Stimulated activated naive CD8-positive, alpha-beta T cell treated with anti-CD3 and anti-CD28 coated beads, Interleukin-15, amount 100 ng/mL, for 72 hours (primary cell): ENCODE data around the gene PAEP.
"Not testable (repeated sequence)": the region's sequence is repeated elsewhere in the genome, so short reads cannot be mapped to it uniquely, and the experiment has no call there.

Experiments
- ATAC-seq: fragments of 150-1000 bp; cut with Tn5 transposase; 2 replicates; pipeline ENCODE4 v1.10.0; 2021; ENCODE audit warnings: mild to moderate bottlenecking, moderate library complexity
- DNase-seq, 2 donors: peaks; one replicate each; pipeline ENCODE4 v3.0.0; 2021 to 2022
- H3K27ac Mint-ChIP-seq, 2 donors: one replicate each; pipeline ENCODE4 v1.8.0; 2022; ENCODE audit warnings: mild to moderate bottlenecking in 2 of 2, mixed read lengths in 2 of 2, moderate library complexity in 2 of 2
- H3K27me3 Mint-ChIP-seq: one replicate; pipeline ENCODE4 v1.8.0; 2022; ENCODE audit warnings: mixed read lengths
- H3K4me1 Mint-ChIP-seq: one replicate; pipeline ENCODE4 v1.8.0; 2022; ENCODE audit warnings: mild to moderate bottlenecking, mixed read lengths
- H3K4me3 Mint-ChIP-seq, 2 donors: one replicate each; pipeline ENCODE4 v1.8.0; 2022; ENCODE audit warnings: mild to moderate bottlenecking in 2 of 2, mixed read lengths in 2 of 2, moderate library complexity in 1 of 2
- H3K9me3 Mint-ChIP-seq, 2 donors: one replicate each; pipeline ENCODE4 v1.8.0; 2022; ENCODE audit warnings: mixed read lengths in 2 of 2

PAEP gene

DNA sequence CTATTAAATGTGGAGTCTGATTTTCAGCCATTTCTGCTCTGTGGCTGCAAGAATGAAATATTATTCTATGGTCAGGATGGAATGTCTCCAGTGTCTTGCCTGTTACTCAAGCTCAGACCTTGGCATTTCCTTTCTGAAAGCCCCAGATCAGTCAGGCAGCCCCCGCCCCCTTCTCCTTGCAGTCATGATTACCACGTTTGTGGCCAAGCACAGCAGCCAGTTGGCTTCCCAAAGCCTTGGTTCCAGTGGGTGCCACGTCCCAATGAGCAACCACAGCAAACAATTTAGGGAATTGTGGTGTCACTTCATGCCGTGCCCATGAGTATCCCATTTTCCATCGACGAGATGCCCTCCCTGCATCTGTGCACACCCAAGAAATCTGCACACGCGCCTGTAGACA lies 25.3 kb upstream of the PAEP start:
- H3K27me3 Mint-ChIP-seq, result peaks cover 62% of the 10 kb centered on the region
- no peaks in the 10 kb centered on the region for H3K4me1 Mint-ChIP-seq
- no peak for DNase-seq
- H3K9me3 Mint-ChIP-seq, result no peaks in the 10 kb centered on the region
- ATAC-seq, result no peak
- no peak overlapping the region for H3K4me3 Mint-ChIP-seq
- H3K27ac Mint-ChIP-seq, result no peak overlapping the region

DNA sequence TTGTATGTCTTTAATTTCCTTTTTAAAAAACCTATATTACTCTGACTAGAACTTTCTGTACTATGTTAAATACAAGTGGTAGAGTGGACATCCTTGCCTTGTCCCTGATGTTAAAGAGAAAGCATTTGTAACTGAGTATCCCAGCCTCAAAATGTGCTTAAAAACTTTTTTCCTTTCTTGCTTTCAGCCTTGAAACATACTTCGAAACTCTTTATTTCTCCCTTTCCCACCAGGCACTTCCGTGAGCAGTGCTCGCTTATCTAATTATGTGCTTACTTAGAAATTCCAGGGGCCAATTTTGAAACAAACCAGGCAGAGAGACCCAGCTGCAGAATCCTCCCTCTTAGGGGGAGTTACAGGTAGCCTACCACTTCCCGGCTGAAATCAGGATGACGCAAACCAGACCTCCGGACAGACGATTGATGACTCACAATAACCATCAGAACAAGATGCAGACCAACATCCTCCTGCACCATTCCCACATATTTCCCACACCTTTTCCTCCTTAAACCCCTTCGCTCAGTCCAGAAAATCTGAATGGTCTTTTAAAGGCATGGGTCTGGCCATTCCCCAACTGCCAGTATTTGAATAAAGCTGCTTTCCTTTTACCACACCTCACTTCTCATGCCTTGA lies 18.2 kb upstream of the PAEP start:
- peaks cover 24% of the 10 kb centered on the region for H3K27me3 Mint-ChIP-seq
- H3K9me3 Mint-ChIP-seq, DNase-seq, H3K27ac Mint-ChIP-seq, H3K4me1 Mint-ChIP-seq, ATAC-seq, H3K4me3 Mint-ChIP-seq: not testable (repeated sequence)

GRCh38 chr9:135544981-135545635 lies 16.4 kb upstream of the PAEP start:
- Mint-ChIP-seq H3K9me3 (no peaks in the 10 kb centered on the region), H3K27ac (no peak overlapping the region), H3K4me3 (no peak overlapping the region), H3K4me1 (no peaks in the 10 kb centered on the region), H3K27me3 (peaks cover 12% of the 10 kb centered on the region)
- DNase-seq, result no peak
- no peak for ATAC-seq

DNA sequence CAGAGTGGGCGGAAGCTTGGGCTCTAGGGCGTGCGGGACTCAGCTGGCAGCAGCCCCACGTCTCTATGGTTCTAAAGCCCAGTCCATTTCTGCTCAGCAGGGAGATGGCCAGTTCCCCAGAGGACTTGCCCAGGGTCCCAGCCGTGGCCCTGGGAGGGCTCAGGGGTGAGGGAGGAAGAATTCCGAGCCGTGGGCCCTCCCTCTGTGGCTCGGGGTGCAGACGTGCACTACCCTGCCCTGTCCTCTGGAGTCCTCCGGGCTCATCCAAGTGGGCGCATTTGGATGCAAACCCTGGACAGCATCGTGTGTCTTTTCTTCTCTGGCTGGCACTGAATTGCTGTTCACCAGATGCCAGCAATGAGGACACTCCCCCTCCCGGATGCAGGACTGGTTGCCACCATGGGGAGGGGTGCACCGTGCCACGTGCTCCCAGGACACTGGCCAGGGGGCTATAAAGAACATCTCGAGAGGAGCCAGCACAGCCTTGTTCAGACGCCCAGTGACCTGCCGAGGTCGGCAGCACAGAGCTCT lies 15.8 kb upstream of the PAEP start, which contains the start of gene OBP2A:
OBP2A (plus strand) TSS at position 481 of the 531 bp plus-strand sequence. CDS start 55 bp downstream, outside the sequence.
- H3K27me3 Mint-ChIP-seq, result peaks cover 11% of the 10 kb centered on the region

DNA sequence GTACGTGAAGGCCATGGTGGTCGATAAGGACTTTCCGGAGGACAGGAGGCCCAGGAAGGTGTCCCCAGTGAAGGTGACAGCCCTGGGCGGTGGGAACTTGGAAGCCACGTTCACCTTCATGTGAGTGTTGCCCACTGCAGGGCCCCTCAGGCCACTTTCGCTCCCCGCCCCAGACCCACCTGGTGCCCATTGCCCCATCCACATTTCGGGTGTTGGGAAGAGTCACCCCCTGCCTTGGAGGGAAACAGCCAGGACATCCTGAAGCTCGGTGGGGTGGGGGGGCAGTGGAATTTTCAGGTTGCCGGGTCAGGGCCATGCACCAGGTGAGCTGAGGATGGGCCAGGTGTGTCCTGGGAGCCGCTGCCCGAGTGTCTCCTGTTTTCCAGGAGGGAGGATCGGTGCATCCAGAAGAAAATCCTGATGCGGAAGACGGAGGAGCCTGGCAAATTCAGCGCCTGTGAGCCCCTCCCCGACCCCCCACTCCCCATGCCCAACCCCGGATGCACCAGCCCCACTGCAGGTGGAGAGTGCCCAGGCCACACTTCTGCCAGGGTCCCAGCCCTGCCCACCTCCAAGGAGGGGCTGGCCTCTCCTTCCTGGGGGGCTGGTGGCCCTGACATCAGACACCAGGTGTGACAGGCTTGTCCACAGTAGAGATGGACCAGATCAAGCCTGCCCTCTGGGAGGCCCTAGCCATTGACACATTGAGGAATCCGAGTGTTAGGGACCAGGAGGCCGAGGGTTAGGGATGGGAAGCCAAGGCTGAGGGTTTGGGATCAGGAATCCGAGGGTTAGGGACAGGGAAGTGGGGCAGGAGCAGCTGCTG lies 14.6 kb upstream of the PAEP start:
- not testable (repeated sequence) for H3K4me1 Mint-ChIP-seq, ATAC-seq, DNase-seq, H3K27ac Mint-ChIP-seq, H3K4me3 Mint-ChIP-seq, H3K9me3 Mint-ChIP-seq
- H3K27me3 Mint-ChIP-seq, result peaks cover 11% of the 10 kb centered on the region

More for the DNA sequence above, 15.8 kb upstream of the PAEP start, which contains the start of gene OBP2A:
- not testable (repeated sequence) for H3K27ac Mint-ChIP-seq, H3K4me1 Mint-ChIP-seq, ATAC-seq, DNase-seq, H3K9me3 Mint-ChIP-seq, H3K4me3 Mint-ChIP-seq

DNA sequence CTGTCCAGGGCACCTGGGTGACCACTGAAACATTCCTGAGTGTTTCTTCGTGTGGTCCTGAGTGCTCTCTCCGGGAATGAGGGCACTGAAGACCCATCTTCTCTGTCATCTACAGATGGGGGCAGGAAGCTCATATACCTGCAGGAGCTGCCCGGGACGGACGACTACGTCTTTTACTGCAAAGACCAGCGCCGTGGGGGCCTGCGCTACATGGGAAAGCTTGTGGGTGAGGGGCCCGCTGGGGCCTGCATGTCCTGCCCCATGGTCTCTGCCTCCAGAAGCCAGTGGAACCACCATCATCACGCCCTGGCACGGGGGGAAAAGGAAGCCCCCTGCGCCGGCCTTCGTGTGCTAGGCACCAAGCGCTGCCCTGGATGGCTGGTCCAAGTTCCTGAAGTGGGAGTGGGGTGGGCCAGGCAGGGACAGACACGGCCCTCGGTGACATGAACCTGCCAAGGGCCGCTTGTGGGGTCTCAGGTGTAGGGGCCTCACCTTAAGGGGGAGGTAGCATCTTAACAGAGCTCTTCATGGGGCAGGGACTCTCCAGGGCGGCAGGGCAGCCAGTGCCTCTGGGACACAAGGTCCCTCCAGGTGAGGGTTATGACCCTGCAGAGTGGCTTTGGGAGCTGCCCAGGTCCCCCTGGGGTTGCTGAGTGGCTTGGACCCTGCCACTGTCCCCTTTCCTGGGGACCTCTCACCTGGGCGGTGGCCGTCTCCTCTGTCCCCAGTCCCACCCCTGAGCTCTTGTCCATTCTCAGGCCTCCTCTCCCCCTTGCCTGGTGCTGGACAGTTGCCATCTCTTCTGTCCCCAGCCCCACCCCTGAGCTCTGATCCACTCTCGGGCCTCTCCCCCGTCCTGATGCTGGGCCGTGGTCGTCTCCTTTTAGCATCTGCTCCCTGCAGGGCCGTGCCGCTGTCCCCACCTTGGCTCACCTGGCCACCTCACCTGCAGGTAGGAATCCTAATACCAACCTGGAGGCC lies 13.5 kb upstream of the PAEP start:
- Mint-ChIP-seq H3K27me3 (peaks cover 10% of the 10 kb centered on the region), H3K4me1 (no peaks in the 10 kb centered on the region), H3K4me3 (no peak overlapping the region), H3K9me3 (no peaks in the 10 kb centered on the region), H3K27ac (no peak overlapping the region)
- DNase-seq (no peak), ATAC-seq (no peak)

DNA sequence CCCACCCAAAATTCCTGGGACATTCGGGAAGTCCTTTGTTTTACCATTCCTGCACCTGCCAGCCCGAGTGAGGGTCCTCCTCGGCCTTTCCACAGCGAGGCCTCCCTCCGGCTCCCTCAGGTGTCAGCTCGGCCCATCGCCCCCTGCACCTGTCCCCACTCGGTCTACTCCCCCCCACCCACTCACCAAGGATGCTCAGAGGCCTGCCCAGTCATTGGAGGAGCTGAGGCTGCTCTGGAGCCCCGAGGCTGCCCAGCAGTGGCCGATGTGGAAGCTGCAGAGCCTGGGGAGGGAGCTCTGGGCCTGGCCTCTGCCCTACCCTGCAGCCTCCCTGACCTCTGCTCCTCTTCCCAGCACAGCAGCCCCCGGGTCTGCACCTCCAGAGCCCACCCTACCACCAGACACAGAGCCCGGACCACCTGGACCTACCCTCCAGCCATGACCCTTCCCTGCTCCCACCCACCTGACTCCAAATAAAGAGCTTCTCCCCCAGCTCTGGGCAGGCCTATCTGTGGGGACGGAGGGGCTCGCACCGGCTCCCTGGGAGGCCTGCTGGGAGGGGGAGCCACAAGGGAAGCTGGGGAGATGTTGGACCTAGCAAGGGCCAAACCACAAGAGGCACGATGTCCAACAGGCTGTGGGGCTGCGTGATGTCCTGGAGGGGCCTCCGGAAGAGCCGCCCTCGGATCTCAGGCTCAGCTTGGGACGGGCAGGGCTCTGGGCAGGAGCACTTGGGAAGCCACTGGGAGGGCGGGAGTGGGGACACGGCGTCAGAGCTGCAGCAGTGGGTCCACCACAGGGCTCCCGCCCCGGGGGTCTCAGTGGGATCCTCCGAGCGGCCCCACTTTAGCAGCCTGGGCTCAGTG lies 11.8 kb upstream of the PAEP start:
- H3K4me1 Mint-ChIP-seq, H3K27me3 Mint-ChIP-seq, DNase-seq, H3K9me3 Mint-ChIP-seq, ATAC-seq, H3K4me3 Mint-ChIP-seq, H3K27ac Mint-ChIP-seq: not testable (repeated sequence)

DNA sequence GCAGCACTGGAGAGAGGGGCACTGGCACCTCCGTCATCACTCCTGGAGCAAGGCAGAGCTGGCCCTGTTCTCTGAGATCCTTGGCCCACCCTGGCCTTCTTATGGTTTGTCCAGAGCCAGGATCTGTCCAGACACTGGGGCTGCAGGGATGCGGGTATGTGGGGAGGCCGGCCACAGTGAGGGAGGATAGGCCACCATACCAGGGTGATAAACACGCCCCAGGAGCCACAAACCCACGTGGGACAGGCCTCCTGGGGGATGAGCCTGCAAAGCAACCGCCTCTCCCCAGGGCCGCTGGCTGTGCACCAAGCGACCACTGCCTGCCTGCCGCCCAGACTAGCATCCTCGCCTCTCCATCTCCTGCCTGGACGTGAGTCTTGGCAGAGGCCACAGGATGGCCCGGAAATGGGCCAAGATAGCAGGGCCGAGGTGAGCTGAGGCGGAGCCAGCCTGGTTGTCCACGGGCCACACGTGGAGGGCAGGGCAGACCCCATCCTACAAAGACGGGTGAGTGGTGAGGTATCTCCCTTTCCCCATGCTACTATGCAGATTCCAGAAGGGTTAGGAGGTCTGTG lies 11.1 kb upstream of the PAEP start:
- Mint-ChIP-seq H3K9me3 (no peaks in the 10 kb centered on the region), H3K27me3 (no peaks in the 10 kb centered on the region), H3K4me3 (no peak overlapping the region), H3K4me1 (no peaks in the 10 kb centered on the region), H3K27ac (no peak overlapping the region)
- ATAC-seq, result no peak
- DNase-seq, result no peak

DNA sequence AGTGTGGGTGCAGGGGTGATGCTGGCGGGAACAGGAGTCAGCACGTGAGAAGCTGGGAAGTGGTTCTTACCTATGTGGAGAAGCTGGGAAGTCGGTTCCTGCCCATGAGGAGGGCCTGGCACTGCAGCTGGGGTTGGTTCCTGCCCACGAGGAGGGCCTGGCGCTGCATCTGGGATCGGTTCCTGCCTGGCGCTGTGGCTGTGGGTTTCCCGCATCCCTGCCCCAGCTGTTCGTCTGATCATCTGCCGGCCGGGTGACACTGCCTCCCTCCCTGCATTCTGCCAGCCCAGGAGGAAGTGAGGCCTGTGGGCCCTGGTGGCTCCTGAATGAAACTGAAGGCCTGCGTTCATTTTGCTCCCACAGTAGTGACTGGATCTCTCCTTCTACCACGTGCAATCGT lies 10.5 kb upstream of the PAEP start:
- no peak overlapping the region for H3K27ac Mint-ChIP-seq
- H3K27me3 Mint-ChIP-seq, result no peaks in the 10 kb centered on the region
- no peaks in the 10 kb centered on the region for H3K4me1 Mint-ChIP-seq
- DNase-seq (no peak), ATAC-seq (no peak)
- no peaks in the 10 kb centered on the region for H3K9me3 Mint-ChIP-seq
- H3K4me3 Mint-ChIP-seq, result no peak overlapping the region

DNA sequence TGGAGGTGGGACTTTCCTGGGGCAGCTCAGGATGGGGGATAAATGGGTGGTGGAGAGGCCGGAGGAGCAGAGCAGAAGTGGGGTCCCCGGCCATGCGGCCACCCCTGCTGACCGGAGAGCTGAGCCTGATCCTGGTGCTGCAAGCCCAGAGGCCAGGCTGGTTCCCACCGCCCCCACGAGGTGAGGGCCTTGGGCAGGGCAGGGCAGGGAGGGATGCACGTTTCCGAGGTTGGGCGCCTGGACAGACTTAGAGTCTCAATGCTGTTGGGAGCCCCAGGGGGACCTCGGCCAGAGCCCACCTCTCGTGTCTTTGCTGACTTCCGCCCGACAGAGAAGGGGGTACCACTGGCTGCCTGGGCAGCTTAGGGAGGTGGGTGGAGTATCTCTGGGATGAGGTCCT lies 10.1 kb upstream of the PAEP start:
- H3K4me3 Mint-ChIP-seq, result no peak overlapping the region
- ATAC-seq, result no peak
- H3K27me3 Mint-ChIP-seq, result no peaks in the 10 kb centered on the region
- DNase-seq, result no peak
- no peaks in the 10 kb centered on the region for H3K9me3 Mint-ChIP-seq
- no peak overlapping the region for H3K27ac Mint-ChIP-seq
- H3K4me1 Mint-ChIP-seq, result no peaks in the 10 kb centered on the region

- ATAC-seq, result no peak
Measured at GRCh38 chr9:135552021-135552697, 9.4 kb upstream of the PAEP start.

DNA sequence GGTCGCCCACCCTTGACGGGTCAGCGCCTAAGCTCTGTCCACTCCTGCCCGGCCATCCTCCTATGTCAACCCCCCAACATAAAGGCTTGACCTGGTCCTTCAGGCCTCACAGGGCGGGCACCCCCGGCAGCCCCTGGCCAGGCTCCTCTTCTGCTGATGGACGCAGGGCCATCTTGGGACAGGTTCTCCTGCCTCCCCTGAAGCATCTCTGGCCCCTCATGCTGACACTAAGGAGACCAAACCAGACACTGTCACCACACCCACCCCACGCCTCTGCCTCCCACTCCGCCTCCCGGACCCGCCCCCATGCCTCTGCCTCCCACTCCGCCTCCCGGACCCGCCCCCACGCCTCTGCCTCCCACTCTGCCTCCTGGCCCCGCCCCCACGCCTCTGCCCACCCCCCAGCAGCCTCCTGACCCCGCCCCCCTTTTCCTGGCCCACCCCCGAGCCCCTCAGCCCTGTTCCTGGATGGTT lies 8.8 kb upstream of the PAEP start:
- ATAC-seq (no peak), DNase-seq (no peak)
- Mint-ChIP-seq H3K4me1 (no peaks in the 10 kb centered on the region), H3K27ac (no peak overlapping the region), H3K9me3 (no peaks in the 10 kb centered on the region), H3K4me3 (no peak overlapping the region), H3K27me3 (no peaks in the 10 kb centered on the region)

More at GRCh38 chr9:135552021-135552697, 9.4 kb upstream of the PAEP start:
- no peak overlapping the region for H3K4me3 Mint-ChIP-seq
- no peaks in the 10 kb centered on the region for H3K27me3 Mint-ChIP-seq
- DNase-seq, result no peak
- no peaks in the 10 kb centered on the region for H3K4me1 Mint-ChIP-seq
- H3K9me3 Mint-ChIP-seq, result no peaks in the 10 kb centered on the region
- peak overlapping the region in 1 of 2 donors; percentile 21 for H3K27ac Mint-ChIP-seq

DNA sequence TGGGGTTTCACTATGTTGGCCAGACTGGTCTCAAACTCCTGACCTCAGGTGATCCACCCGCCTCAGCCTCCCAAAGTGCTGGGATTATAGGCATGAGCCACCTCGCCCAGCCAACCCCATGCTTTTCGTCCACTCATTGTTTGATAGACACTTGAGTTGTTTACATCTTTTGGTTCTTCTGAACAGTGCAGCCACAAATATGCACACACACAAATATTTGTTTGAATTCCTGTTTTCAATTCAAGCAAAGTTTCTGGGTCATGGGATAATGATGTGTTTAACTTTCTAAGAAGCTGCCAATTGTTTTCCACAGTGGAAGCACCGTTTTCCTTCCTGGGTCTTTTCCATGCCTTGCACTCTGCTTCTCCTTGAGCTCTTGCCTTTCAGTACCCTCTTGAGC lies 6.8 kb upstream of the PAEP start:
- DNase-seq, result no peak
- no peak for ATAC-seq
- Mint-ChIP-seq H3K27me3 (no peaks in the 10 kb centered on the region), H3K9me3 (no peaks in the 10 kb centered on the region), H3K4me1 (no peaks in the 10 kb centered on the region), H3K4me3 (no peak overlapping the region), H3K27ac (no peak overlapping the region)
